ENCODE measurements around the gene MVD. TPM values are rescaled to one million over a fixed set of nuclear protein-coding genes. Genes with fewer than 3 reads are reported as not detected.

The MVD gene
- total RNA-seq, 1 experiment from 2014 or later = 7.4 TPM

DNA sequence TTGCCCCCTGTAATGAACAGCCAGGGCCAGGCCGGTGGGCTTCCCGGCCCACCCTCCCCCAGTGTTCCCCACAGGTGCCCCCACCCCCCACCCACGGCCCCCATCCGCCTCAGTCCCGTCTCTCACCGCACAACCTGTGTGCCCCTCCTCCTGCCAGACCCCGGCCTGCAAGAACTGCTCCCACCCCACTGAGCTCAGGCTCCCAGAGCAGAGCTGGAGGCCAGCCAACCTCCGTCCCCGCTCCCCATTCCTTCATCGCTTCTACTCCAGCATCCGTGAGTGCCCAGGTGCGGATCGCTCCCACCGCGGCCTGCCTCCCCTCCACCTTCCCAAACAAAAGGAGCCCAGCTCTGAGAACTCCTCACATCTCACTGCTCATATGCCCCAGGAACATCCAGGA is 4.2 kb downstream of the MVD start:
- DNase-seq (ENCODE audit: extremely low read depth, low read depth) = no peak

GRCh38 chr16:88657371-88657770 is 5.5 kb downstream of the MVD start:
- DNase-seq (ENCODE audit: extremely low read depth, low read depth) = no peak

GRCh38 chr16:88656291-88656980 is 6.5 kb downstream of the MVD start:
- DNase-seq (ENCODE audit: extremely low read depth, low read depth) = no peak

- DNase-seq (ENCODE audit: extremely low read depth, low read depth) = no peak
These were observed 7.1 kb downstream of the MVD start for GRCh38 chr16:88655733-88656281.

DNA sequence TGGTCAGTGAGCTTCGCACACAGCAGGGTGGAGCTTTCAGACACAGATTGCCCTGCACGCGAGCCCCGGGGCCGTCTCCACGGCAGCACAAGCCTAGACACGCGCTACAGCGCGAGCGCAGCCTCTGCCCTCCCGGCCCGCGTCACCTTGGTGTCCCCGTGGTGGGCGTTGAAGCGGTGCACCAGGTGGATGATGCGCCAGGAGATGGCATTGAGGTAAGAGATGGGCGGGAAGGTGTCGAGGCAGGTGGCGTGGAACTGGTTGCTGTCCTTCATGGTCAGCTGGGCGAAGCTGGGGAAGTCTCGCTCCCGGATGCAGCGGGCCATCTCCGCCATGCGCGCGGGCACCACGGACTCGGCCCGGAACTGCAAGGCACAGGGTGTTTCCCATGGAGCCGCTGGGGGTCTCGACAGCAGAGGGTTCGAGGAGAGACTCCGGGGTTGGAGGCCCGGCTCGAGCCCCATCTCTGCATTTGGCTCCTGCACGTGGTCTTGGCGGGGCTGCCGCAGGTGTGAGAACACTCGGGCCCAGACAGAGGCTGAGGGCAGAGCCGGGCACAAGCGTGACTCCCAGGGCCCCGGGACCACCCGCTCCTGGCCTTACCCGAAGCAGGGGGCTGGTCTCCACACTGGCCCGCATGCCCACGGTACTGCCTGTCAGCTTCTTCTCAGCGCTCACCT is 7.7 kb downstream of the MVD start:
- no peak for DNase-seq (ENCODE audit: extremely low read depth, low read depth)

- DNase-seq (ENCODE audit: extremely low read depth, low read depth) = no peak
These were observed 8.4 kb downstream of the MVD start for GRCh38 chr16:88654363-88655052.

DNA sequence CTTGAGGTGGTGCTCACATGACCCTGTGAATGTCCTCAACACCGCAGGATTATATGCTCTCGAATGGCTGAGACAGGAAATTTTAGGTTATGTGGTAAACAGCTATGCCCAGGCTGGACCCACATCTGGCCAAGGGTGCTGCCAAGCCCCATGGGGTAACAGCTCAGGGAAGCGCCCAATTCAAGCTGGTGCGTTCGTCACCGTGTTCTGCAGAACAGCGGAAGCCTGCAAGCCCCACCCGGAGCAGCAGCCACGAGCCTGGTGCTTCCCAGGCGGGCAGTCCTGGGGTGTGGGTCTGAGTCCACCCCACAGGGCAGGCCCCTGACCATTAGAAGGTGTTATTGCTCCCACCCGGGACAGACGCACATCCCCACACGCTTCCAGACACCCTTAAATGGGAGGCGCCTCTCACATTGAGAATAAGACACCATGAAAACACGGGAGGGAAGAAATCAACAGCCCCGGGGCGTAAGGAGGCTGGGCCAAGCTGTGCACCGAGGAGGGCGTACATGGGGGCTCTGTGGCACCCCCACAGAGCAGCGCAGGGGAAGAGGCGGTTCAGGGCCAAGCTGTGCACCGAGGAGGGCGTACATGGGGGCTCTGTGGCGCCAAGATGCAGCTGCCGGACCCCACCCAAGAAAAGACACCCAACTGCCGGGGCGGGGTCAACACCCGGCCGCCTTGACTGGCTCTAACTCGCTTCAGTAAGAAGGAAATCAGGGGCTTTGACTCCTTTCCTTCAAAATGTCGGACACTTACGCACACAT is 9.1 kb downstream of the MVD start:
- no peak for DNase-seq (ENCODE audit: extremely low read depth, low read depth)

DNA sequence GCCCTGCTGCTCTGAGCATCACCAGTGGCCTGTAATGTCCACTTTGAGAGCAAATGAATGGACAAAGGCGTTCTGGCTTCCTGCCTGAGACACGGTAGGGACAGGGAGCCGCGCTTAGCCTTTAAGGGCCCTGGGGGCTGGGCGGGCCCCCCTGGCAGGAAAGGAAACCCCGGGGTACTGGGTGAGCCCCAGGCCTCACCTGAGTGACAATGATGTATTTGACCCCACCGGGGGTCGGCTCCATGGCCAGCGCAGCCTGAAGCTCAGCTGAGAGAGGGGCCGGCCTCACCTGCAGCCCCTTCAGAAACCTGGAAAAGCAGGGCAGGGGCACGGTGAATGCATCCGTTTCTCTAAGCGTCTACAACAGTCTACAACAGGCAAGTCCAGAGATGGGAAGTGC is 9.8 kb downstream of the MVD start:
- no peak for DNase-seq (ENCODE audit: extremely low read depth, low read depth)

DNA sequence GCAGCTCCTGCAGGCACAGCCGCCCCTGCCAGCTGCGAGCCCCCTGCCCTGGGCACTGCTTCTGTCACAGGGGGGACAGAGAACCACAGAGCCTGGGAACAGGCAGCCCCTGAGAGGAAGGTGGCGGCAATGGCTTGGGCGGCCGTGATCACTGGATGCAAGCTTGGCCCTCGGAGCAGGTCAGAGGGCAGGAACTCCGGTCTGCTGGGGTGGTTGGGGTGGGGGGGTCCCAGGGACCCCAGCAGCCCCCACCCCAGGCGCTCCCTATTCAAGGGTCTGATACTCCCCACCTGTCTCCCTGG is 10.2 kb downstream of the MVD start:
- no peak for DNase-seq (ENCODE audit: extremely low read depth, low read depth)

DNA sequence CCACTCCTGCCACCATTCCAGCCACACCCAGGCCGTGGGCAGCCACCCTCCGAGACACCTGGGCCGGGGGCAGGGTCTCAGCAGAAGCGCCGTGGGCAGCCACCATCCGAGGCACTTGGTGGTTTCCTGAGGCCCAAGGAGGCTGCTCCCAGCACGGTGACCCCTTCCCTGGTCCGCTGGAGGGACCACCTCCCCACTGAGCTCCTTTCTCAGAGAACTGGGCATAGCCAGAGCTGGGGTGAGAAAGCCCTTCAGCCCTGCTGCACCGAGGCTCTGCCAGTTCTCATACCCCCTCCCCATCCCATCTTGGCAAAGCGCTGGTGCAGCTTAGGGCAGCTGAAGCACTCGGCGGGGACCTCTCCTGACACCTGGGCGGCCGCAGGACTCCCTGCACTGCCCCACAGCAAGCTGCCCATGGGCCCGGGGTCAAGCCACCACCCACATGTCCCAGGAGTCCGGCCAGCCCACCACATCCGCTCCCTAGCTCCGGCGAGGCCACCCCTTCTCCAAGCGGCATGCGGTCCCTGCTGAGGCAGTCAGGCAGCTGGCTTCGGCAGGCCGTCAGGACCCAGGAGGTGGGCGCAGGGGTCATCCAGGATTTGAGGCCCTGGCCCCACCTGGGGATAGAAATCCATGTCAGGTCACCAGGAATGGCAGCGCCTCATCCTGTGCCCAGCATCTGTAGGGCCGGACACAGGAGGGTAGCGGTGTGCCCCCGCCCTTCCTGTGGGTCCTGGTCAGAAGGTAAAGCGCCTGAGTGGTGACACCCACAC is 10.7 kb downstream of the MVD start:
- DNase-seq (ENCODE audit: extremely low read depth, low read depth) = no peak

GRCh38 chr16:88651276-88651988 is 11.5 kb downstream of the MVD start:
- peak; percentile 50 for DNase-seq (ENCODE audit: extremely low read depth, low read depth)

GRCh38 chr16:88650749-88651275 is 12.1 kb downstream of the MVD start, which contains the start of gene CYBA:
Gene CYBA (minus strand): TSS chr16:88651053. CDS start chr16:88651013, 40 bp downstream.
- peak; percentile 33 for DNase-seq (ENCODE audit: extremely low read depth, low read depth)

DNA sequence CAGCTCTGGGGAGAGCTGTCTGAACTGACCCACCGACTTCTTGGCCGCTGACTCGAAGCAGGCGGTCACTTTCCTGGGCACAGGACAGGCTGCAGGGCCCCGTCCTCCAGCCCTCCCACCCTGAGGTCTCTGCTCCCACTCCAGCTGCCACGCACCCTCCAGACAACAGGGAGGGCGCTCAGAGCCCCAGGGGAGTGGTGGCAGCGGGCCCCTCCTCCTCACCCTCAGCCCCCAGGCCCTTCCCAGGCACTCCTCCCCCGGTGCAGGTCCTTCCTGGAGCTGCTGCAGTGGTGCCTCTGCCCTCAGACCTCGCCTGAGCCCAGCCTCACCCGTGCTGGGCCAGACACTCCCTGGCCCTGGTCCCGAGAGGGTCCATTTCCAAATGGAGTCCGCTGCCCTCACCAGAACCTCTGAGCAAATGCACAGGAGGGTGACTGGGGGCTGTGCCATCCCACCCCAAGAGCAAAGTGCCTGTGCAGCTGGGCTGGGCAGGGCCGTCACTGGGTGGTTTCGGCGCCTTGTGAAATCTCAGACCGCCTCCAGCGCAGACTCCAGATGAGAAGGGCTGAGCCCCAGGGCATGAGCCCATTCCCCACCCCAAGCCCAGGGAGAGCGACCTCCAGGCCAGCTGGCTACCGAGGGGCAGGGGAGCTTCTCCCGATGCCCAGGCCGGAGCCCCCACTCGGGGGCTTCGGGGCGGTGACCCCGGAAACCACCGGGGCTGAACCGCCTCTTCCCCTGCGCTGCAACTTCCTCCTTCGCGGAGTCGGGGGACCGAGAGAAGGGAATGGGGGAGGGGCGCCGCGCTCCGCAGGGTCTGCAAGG is 12.8 kb downstream of the MVD start:
- no peak for DNase-seq (ENCODE audit: extremely low read depth, low read depth)

GRCh38 chr16:88649195-88649923 is 13.5 kb downstream of the MVD start:
- DNase-seq (ENCODE audit: extremely low read depth, low read depth) = no peak

DNA sequence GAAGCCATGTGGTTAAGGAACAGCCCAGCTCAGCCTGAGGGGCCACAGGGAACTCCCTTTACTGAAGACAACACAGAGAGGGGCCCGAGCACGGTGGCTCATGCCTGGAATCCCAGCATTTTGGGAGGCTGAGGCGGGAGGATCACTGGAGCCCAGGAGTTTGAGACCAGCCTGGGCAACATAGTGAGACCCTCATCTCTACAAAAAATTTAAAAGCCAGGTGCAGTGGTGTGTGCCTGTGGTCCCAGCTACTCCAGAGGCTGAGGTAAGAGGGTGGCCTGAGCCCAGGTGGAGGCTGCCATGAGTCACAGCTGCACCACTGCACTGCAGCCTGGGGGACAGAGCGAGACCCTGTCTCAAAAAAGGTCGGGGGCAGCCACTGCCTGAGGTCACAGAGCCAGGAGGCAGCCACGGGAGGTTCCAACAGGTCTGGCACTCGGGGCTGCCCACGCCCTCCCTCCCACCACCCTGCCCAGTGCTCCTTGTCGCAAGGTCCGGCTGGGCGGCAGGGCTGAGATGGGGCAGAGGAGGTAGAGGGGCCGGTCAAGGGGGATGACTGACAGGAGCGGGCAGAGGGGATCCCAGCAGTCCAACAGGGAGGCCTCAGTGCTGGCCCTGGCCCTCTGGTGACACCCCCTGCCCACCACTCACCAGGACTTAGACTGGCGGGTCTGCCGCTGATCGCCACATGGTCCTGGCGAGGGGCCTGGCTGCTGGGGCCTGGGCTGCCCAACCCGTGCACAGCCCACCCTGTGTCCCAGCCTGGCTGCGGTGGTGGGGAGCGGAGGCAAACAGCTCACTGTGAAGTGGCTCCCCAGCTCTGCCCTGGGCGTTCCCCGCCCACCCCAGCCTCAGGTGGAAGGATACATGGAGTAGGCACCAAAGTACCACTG is 15.5 kb downstream of the MVD start:
- no peak for DNase-seq (ENCODE audit: extremely low read depth, low read depth)

GRCh38 chr16:88646345-88647034 is 16.4 kb downstream of the MVD start:
- DNase-seq (ENCODE audit: extremely low read depth, low read depth) = no peak
